Measurements from ENCODE around the gene PDS5B.
"Not testable (repeated sequence)": the region's sequence is repeated elsewhere in the genome, so short reads cannot be mapped to it uniquely, and the experiment has no call there.

DNA sequence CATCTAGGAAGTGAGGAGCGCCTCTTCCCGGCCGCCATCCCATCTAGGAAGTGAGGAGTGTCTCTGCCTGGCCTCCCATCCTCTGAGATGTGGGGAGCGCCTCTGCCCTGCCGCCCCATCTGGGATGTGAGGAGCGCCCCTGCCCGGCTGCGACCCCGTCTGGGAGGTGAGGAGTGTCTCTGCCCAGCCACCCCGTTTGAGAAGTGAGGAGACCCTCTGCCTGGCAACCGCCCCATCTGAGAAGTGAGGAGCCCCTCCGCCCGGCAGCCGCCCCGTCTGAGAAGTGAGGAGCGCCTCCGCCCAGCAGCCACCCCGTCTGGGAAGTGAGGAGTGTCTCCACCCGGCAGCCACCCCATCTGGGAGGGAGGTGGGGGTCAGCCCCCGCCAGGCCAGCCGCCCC is 129.9 kb downstream of the PDS5B start:
- TF ChIP-seq, protein P1, sequence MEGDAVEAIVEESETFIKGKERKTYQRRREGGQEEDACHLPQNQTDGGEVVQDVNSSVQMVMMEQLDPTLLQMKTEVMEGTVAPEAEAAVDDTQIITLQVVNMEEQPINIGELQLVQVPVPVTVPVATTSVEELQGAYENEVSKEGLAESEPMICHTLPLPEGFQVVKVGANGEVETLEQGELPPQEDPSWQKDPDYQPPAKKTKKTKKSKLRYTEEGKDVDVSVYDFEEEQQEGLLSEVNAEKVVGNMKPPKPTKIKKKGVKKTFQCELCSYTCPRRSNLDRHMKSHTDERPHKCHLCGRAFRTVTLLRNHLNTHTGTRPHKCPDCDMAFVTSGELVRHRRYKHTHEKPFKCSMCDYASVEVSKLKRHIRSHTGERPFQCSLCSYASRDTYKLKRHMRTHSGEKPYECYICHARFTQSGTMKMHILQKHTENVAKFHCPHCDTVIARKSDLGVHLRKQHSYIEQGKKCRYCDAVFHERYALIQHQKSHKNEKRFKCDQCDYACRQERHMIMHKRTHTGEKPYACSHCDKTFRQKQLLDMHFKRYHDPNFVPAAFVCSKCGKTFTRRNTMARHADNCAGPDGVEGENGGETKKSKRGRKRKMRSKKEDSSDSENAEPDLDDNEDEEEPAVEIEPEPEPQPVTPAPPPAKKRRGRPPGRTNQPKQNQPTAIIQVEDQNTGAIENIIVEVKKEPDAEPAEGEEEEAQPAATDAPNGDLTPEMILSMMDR (IDR thresholded peaks at IDR 0.05; ENCODE audit: low read depth, low read length, poor library complexity, severe bottlenecking): not testable (repeated sequence)
- TF ChIP-seq EZH2phosphoT487 (IDR thresholded peaks at IDR 0.05; ENCODE audit: borderline replicate concordance, low read length): not testable (repeated sequence)

Data from DOHH2 (cell line).